H1 (cell line): ENCODE measurements around the gene RILPL2.

ENCODE experiments used
- ATF2 ChIP-seq: IDR thresholded peaks from 2 replicates; pipeline ENCODE4 v1.6.1; 2012; ENCODE audit warnings: low read length, inconsistent platforms
- BCL11A ChIP-seq, 2 experiments: IDR thresholded peaks; one replicate each; pipeline ENCODE4 v1.6.1; 2011; ENCODE audit warnings: low read depth in 2 of 2, low read length in 2 of 2, mild to moderate bottlenecking in 2 of 2
- CTCF ChIP-seq, 3 experiments: IDR thresholded peaks; 1 replicate in 2 of 3; 2 replicates in 1 of 3; pipeline versions ENCODE4 v1.5.1 to v1.6.1; 2011; ENCODE audit warnings: low read length in 3 of 3, mild to moderate bottlenecking in 3 of 3, inconsistent platforms in 2 of 3, low read depth in 1 of 3, moderate library complexity in 1 of 3; ENCODE audit not compliant: insufficient read depth in 1 of 3; ENCODE audit errors: control extremely low read depth in 1 of 3
- EP300 ChIP-seq, 2 experiments: IDR thresholded peaks; 1 replicate in 1 of 2; 2 replicates in 1 of 2; pipeline ENCODE4 v1.6.1; 2011 to 2012; ENCODE audit warnings: low read depth in 2 of 2, low read length in 2 of 2, mild to moderate bottlenecking in 2 of 2, borderline replicate concordance in 1 of 2, inconsistent platforms in 1 of 2, moderate library complexity in 1 of 2
- POLR2A ChIP-seq, 2 experiments: IDR thresholded peaks; 1 replicate in 1 of 2; 2 replicates in 1 of 2; pipeline ENCODE4 v1.6.1; 2011; ENCODE audit warnings: low read depth in 2 of 2, low read length in 2 of 2, mild to moderate bottlenecking in 2 of 2; ENCODE audit errors: control extremely low read depth in 1 of 2
- POLR2AphosphoS5 ChIP-seq: IDR thresholded peaks from 2 replicates; pipeline ENCODE4 v1.6.1; 2011; ENCODE audit warnings: low read depth, low read length
- RAD21 ChIP-seq, 2 experiments: IDR thresholded peaks in 1 of 2; conservative IDR thresholded peaks in 1 of 2; 2 replicates each; pipeline ENCODE4 v1.6.1; 2011; ENCODE audit warnings: low read depth in 2 of 2, low read length in 2 of 2, improper control_type of control experiment in 1 of 2, inconsistent platforms in 1 of 2, mild to moderate bottlenecking in 1 of 2, moderate library complexity in 1 of 2
- RBBP5 ChIP-seq: IDR thresholded peaks from 2 replicates; pipeline ENCODE4 v1.7.1; 2012; ENCODE audit warnings: low read depth, mild to moderate bottlenecking, inconsistent platforms, low read length, moderate library complexity, borderline replicate concordance
- RFX5 ChIP-seq: IDR thresholded peaks from 2 replicates; pipeline ENCODE4 v1.6.1; 2011; ENCODE audit warnings: low read depth, low read length, improper control_type of control experiment, borderline replicate concordance
- SUZ12 ChIP-seq: fragments of 200-600 bp; sonication (generic); IDR thresholded peaks from 2 replicates; pipeline ENCODE4 v1.6.1; 2012; ENCODE audit warnings: mild to moderate bottlenecking, inconsistent platforms, low read length, moderate library complexity, mixed read lengths
- TAF1 ChIP-seq: IDR thresholded peaks from 2 replicates; pipeline ENCODE4 v1.6.1; 2011; ENCODE audit warnings: mild to moderate bottlenecking, low read depth, low read length
- ZNF274 ChIP-seq: IDR thresholded peaks from 2 replicates; pipeline ENCODE4 v1.7.0; 2012; ENCODE audit warnings: low read length, borderline replicate concordance; ENCODE audit errors: extremely low read depth

DNA sequence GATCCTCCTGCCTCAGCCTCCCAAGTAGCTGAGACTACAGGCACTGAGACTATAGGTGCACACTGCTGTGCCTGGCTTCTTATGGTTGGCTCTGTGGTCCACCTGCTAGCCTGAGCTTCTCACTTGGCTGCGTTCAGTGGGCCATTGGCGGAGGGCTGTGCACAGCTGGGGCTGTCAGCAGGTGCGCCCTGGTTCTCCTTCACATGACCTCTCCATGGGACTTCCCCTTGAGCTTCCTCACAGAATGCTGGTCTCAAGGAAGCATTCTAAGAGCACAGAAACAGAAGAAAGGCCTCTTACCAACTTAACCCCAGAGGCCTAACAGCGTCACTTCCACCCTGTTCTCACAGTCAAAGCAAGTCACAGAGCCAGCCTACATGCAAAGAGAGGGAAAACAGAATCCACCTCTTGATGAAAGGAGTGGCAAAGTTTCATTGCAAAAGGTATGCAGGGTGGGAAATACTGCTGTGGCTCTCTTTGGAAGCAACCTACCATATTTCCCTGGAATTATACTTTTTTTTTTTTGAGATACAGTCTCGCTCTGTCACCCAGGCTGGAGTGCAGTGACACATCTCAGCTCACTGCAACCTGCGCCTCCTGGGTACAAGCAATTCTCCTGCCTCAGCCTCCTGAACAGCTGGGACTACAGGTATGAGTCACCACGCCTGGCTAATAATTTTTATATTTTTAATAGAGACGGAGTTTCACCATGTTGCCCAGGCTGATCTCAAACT, 9.3 kb downstream of the RILPL2 start:
- TF ChIP-seq POLR2A (IDR thresholded peaks at IDR 0.05; ENCODE audit: control extremely low read depth in 1 of 2, low read depth in 2 of 2, low read length in 2 of 2) (no peak), POLR2AphosphoS5 (no peak), CTCF (IDR thresholded peaks at IDR 0.05; ENCODE audit: control extremely low read depth in 1 of 3, insufficient read depth in 1 of 3, low read depth in 1 of 3, low read length in 3 of 3) (no peak), RFX5 (no peak), ATF2 (no peak), RAD21 (IDR thresholded peaks at IDR 0.05 in 1 of 2, conservative IDR thresholded peaks at IDR 0.05 in 1 of 2; ENCODE audit: low read depth in 2 of 2, low read length in 2 of 2) (no peak), ZNF274 (no peak), TAF1 (no peak), EP300 (IDR thresholded peaks at IDR 0.05; ENCODE audit: borderline replicate concordance in 1 of 2, low read depth in 2 of 2, low read length in 2 of 2) (no peak), SUZ12 (no peak), BCL11A (IDR thresholded peaks at IDR 0.05; ENCODE audit: low read depth in 2 of 2, low read length in 2 of 2) (no peak), RBBP5 (no peak)
